Measurements from ENCODE around the gene NRCAM.

Gene NRCAM

DNA sequence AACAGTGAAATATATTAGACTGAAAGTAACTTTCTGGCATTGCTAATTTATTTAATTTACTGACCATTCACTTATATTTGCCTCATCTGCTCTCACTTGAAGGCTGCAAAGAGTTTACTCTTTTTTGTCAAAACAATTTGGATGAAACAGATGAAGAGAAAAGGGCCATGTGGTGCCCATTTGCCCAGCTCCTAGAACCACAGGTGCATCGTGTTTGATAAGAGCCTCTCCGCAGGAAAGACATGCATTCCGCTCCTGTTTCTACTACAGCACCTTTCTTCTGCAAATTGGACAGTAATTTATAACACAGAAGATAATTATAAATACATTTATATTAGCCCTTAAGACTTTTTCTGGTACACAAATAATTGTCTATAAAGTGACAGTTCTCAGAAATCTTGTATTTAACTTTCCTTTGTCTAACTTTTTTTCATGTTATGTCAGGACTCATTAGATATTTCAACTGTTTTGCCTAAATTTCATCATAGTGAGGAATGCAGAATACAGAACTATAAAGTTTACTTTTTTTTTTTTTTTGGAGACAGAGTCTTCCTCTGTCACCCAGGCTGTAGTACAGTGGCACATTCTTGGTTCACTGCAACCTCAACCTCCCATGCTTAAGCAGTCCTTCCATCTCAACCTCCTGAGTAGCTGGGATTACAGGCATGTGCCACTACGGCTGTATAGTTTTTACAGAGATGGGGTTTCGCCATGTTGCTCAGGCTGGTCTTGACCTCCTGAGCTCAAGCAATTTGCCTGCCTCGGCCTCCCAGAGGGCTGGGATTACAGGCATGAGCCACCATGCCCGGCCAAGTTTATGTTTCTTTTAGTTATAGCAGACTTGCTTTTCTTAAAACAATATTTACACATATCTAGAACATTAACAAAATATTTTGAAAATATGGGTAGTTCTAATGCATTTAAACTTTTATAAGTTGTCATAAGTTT lies 326.9 kb downstream of the NRCAM start:
- Histone ChIP-seq H3K36me3 (ENCODE audit: control insufficient read depth, insufficient read depth, low read length) (no peaks in the 10 kb centered on the region), H3K4me1 (ENCODE audit: control insufficient read depth, insufficient read depth, low read length, poor library complexity, severe bottlenecking) (peaks cover 7% of the 10 kb centered on the region), H3K9me3 (ENCODE audit: control insufficient read depth, low read length) (no peaks in the 10 kb centered on the region), H3K4me3 (ENCODE audit: extremely low read depth, insufficient read depth, low read length, poor library complexity, severe bottlenecking) (no peak overlapping the region), H3K27ac (ENCODE audit: low read depth, low read length, severe bottlenecking) (no peak overlapping the region)
- 76 to 88% methylated on average over 2 to 3 of the region's 7 CpGs for WGBS, 2 experiments (ENCODE audit: insufficient coverage in 2 of 2)

DNA sequence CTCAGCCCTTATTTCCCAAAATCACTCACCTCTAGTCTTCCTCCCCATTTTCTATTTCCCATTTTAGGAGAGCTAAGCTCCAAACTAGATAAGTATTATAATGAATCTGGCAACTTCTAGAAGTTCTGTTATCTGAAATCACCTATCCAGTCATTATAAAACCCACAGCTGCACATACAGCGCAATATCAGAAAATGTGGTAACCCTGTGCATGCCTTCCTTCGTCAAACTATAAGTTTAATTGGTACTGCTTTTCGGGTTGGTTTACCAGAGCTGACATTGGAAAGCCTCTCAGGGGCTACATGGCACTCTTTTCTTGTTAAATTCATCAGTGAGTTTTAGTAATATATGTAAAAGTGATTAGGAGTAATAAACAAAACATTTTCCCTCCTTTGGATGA lies 327.7 kb downstream of the NRCAM start:
- H3K27ac ChIP-seq (ENCODE audit: low read depth, low read length, severe bottlenecking), result no peak overlapping the region
- H3K4me1 ChIP-seq (ENCODE audit: control insufficient read depth, insufficient read depth, low read length, poor library complexity, severe bottlenecking), result peaks cover 7% of the 10 kb centered on the region
- 83 to 95% methylated on average over 3 of the region's 3 CpGs for WGBS, 2 experiments (ENCODE audit: insufficient coverage in 2 of 2)
- H3K36me3 ChIP-seq (ENCODE audit: control insufficient read depth, insufficient read depth, low read length), result no peaks in the 10 kb centered on the region
- no peaks in the 10 kb centered on the region for H3K9me3 ChIP-seq (ENCODE audit: control insufficient read depth, low read length)
- no peak overlapping the region for H3K4me3 ChIP-seq (ENCODE audit: extremely low read depth, insufficient read depth, low read length, poor library complexity, severe bottlenecking)

DNA sequence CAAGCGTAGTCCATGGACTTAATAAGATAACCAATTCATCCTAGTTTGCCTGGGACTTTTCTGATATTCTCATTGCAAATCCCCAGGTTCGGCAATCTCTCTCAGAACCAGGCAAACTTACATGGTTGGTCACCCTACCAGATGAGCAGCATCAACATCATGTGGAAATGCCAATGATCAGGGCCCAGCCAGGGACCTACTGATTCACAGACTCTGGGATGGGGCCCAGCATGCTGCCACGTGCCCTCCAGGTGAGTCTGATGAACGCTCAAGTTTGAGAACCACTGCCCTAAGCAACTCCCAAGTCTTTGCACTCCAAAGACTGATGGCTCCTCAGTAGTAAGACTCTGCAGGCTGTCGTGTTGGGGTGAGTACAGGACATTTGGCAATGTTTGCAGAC lies 328.8 kb downstream of the NRCAM start:
- no peaks in the 10 kb centered on the region for H3K9me3 ChIP-seq (ENCODE audit: control insufficient read depth, low read length)

DNA sequence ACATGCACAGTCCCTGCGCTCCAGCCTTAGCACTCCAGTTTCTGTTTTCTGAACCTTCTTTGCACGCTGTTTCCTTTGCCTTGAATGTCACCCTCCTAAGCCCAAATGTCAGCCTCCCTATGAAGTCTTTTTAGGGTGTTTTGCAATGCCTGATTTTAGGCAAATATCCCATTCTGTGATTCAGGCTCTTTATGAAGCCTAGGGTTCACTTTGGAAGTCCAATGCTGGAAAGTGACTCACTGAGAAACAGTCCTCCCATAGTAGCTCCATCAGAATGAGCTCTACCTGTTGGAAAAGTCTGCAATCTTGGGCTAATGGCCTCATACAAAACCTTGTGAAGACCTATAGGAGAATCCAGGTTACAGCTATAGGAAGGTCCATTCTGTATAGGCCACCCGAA lies 331.4 kb downstream of the NRCAM start:
- no peaks in the 10 kb centered on the region for H3K36me3 ChIP-seq (ENCODE audit: control insufficient read depth, insufficient read depth, low read length)
- no peak overlapping the region for H3K27ac ChIP-seq (ENCODE audit: low read depth, low read length, severe bottlenecking)
- no peaks in the 10 kb centered on the region for H3K4me1 ChIP-seq (ENCODE audit: control insufficient read depth, insufficient read depth, low read length, poor library complexity, severe bottlenecking)
- no peaks in the 10 kb centered on the region for H3K9me3 ChIP-seq (ENCODE audit: control insufficient read depth, low read length)
- H3K4me3 ChIP-seq (ENCODE audit: extremely low read depth, insufficient read depth, low read length, poor library complexity, severe bottlenecking), result no peak overlapping the region
- WGBS, 2 experiments (ENCODE audit: insufficient coverage in 2 of 2), result 94 to 100% methylated on average over 2 to 3 of the region's 3 CpGs

More for the DNA sequence above, 328.8 kb downstream of the NRCAM start:
- Histone ChIP-seq H3K36me3 (ENCODE audit: control insufficient read depth, insufficient read depth, low read length) (no peaks in the 10 kb centered on the region), H3K4me3 (ENCODE audit: extremely low read depth, insufficient read depth, low read length, poor library complexity, severe bottlenecking) (no peak overlapping the region), H3K27ac (ENCODE audit: low read depth, low read length, severe bottlenecking) (no peak overlapping the region), H3K4me1 (ENCODE audit: control insufficient read depth, insufficient read depth, low read length, poor library complexity, severe bottlenecking) (peaks cover 2% of the 10 kb centered on the region)
- WGBS, 2 experiments (ENCODE audit: insufficient coverage in 2 of 2), result 89 to 96% methylated on average over 4 to 5 of the region's 5 CpGs

DNA sequence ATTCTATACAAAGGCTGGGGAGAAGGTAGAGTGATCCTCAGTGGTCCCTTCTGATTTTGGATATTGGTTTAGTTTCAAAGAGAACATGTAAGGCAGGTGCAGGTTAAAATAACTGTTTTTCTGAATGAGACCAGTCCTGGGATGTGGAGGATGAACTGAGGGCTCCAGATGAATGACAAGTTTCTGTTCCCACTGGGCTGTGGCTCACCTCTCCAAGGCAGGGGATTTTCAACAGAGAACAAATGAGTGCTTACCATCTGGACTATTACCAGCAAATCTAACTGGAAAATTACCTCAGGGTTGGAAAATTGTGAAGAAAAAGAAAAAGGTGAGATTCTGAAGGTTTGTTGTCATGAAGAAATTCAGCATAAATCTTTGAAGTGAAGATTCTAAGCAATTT lies 334.1 kb downstream of the NRCAM start:
- no peaks in the 10 kb centered on the region for H3K4me1 ChIP-seq (ENCODE audit: control insufficient read depth, insufficient read depth, low read length, poor library complexity, severe bottlenecking)
- no peak overlapping the region for H3K4me3 ChIP-seq (ENCODE audit: extremely low read depth, insufficient read depth, low read length, poor library complexity, severe bottlenecking)
- no peak overlapping the region for H3K27ac ChIP-seq (ENCODE audit: low read depth, low read length, severe bottlenecking)
- H3K36me3 ChIP-seq (ENCODE audit: control insufficient read depth, insufficient read depth, low read length), result no peaks in the 10 kb centered on the region
- no peaks in the 10 kb centered on the region for H3K9me3 ChIP-seq (ENCODE audit: control insufficient read depth, low read length)

DNA sequence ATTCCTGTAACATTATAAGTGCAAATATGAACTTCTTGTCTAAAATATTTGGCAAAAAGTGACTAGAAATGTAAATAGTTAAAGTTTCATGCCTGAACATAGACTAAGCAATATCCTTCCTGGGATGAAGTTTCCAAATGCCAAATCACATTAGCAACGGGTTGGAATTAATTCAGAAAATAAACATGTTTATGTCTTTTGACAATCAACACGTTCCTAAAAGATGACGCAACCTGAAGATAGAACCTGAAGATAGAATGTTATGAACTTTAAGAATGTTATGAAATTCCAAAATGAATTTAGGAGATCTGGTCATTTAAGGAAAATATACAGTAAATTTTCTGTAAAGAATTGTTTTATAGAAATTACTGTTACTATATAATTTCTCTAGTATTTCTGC lies 335.3 kb downstream of the NRCAM start:
- H3K4me3 ChIP-seq (ENCODE audit: extremely low read depth, insufficient read depth, low read length, poor library complexity, severe bottlenecking), result no peak overlapping the region
- H3K27ac ChIP-seq (ENCODE audit: low read depth, low read length, severe bottlenecking), result no peak overlapping the region
- H3K9me3 ChIP-seq (ENCODE audit: control insufficient read depth, low read length), result no peaks in the 10 kb centered on the region
- H3K36me3 ChIP-seq (ENCODE audit: control insufficient read depth, insufficient read depth, low read length), result no peaks in the 10 kb centered on the region
- H3K4me1 ChIP-seq (ENCODE audit: control insufficient read depth, insufficient read depth, low read length, poor library complexity, severe bottlenecking), result no peaks in the 10 kb centered on the region
- WGBS, 2 experiments (ENCODE audit: insufficient coverage in 2 of 2), result 100% methylated on average over 1 of the region's 3 CpGs; no CpG with 5 or more reads in 1 of the 2 experiments

DNA sequence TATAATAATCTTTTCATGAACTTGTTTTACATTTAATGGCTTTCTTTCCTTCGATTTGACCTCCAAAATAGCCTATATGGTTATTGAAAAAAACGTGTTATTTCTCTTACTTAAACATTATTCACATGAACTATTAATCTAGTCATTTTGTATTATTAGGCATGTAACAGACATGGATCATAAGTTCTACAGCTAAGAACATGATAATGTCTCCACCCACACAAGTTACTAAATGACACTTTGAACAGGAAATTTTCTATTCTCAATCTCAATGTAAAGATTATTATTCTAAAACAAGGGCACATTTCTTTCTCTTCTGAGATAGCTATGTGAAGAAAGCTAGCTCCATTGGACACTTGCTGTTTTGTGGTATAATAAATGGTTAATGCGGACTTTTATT lies 336.0 kb downstream of the NRCAM start:
- Histone ChIP-seq H3K36me3 (ENCODE audit: control insufficient read depth, insufficient read depth, low read length) (no peaks in the 10 kb centered on the region), H3K27ac (ENCODE audit: low read depth, low read length, severe bottlenecking) (no peak overlapping the region), H3K4me1 (ENCODE audit: control insufficient read depth, insufficient read depth, low read length, poor library complexity, severe bottlenecking) (no peaks in the 10 kb centered on the region), H3K9me3 (ENCODE audit: control insufficient read depth, low read length) (no peaks in the 10 kb centered on the region), H3K4me3 (ENCODE audit: extremely low read depth, insufficient read depth, low read length, poor library complexity, severe bottlenecking) (no peak overlapping the region)
- no CpG with 5 or more reads among the region's 3 CpGs for WGBS, 2 experiments (ENCODE audit: insufficient coverage in 2 of 2)

DNA sequence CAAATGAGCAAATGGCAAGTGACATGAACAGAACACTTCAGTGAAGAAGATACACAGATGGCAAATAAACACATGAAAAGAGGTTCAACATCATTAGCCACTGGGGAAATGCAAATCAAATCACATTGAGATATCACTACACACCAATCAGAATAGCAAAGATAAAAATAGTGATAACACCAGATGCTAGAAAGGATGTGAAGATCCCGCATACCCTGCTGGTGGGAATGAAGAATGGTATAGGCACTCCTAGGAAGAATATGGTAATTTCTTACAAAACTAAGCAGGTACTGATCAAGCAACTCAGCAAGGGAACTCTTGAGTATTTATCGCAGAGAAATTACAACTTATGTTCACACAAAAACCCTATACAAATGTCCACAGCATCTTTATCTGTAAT lies 337.3 kb downstream of the NRCAM start:
- no peaks in the 10 kb centered on the region for H3K9me3 ChIP-seq (ENCODE audit: control insufficient read depth, low read length)
- no peak overlapping the region for H3K27ac ChIP-seq (ENCODE audit: low read depth, low read length, severe bottlenecking)
- no peaks in the 10 kb centered on the region for H3K4me1 ChIP-seq (ENCODE audit: control insufficient read depth, insufficient read depth, low read length, poor library complexity, severe bottlenecking)
- no CpG with 5 or more reads among the region's 2 CpGs for WGBS, 2 experiments (ENCODE audit: insufficient coverage in 2 of 2)
- no peaks in the 10 kb centered on the region for H3K36me3 ChIP-seq (ENCODE audit: control insufficient read depth, insufficient read depth, low read length)
- H3K4me3 ChIP-seq (ENCODE audit: extremely low read depth, insufficient read depth, low read length, poor library complexity, severe bottlenecking), result no peak overlapping the region

DNA sequence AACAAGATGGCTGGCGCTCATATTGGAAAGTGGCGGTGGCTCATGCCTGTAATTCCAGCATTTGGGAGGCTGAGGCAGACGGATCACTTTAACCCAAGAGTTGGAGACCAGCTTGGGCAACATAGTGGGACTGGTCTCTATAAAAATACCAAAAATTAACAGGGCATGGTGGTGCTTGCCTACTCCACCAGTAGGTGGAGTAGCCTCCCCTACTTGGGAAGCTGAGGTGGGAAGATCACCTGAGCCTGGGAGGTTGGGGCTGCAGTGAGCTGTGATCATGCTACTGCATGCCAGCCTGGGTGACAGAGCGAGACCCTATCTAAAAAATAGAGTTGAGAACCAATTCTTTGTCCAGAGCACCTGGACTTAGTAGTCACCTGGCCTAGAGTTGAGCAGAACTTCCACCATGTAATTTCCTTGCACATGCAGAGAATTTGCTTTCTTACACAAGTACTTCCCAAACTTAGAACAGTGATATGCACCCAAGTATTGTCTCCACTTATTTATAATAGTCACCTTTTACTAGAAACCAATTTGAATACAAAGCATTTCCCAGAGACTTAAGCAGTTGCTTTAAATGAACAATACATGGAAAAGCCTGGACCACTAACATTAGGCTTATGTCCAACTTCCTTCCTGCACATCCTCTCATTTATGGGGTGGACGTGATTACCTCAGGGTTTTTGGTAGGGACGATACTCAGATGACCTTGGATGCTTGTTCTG lies 342.0 kb downstream of the NRCAM start:
- no peaks in the 10 kb centered on the region for H3K9me3 ChIP-seq (ENCODE audit: control insufficient read depth, low read length)
- whole genome bisulfite sequencing, 2 experiments (ENCODE audit: insufficient coverage in 2 of 2), result 58 to 68% methylated on average over 4 of the region's 6 CpGs
- H3K4me3 ChIP-seq (ENCODE audit: extremely low read depth, insufficient read depth, low read length, poor library complexity, severe bottlenecking), result no peak overlapping the region

DNA sequence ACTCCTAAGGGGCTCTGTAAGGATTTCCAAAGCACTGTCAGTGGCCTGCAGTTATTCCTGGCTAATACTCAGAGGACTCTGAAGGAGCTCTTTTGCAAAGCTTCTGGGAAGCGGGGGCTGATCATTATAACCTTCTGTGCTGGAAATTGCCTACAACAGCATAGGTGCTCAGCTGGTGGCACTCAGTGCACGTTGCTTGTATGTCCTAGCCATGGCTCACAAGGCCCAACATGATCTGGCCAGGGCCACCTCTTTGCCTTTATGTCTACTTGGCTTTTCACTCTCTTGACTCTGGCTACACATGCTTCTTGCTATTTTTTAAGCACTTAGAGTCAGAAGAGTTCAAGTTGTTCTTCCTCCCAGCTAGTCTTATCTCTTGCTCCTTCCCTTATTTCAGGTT lies 343.6 kb downstream of the NRCAM start:
- Histone ChIP-seq H3K4me3 (ENCODE audit: extremely low read depth, insufficient read depth, low read length, poor library complexity, severe bottlenecking) (no peak overlapping the region), H3K27ac (ENCODE audit: low read depth, low read length, severe bottlenecking) (no peak overlapping the region), H3K9me3 (ENCODE audit: control insufficient read depth, low read length) (no peaks in the 10 kb centered on the region), H3K36me3 (ENCODE audit: control insufficient read depth, insufficient read depth, low read length) (no peaks in the 10 kb centered on the region), H3K4me1 (ENCODE audit: control insufficient read depth, insufficient read depth, low read length, poor library complexity, severe bottlenecking) (no peaks in the 10 kb centered on the region)
- 84 to 93% methylated on average over 2 of the region's 2 CpGs for WGBS, 2 experiments (ENCODE audit: insufficient coverage in 2 of 2)

More for the DNA sequence above, 342.0 kb downstream of the NRCAM start:
- Histone ChIP-seq H3K36me3 (ENCODE audit: control insufficient read depth, insufficient read depth, low read length) (no peaks in the 10 kb centered on the region), H3K4me1 (ENCODE audit: control insufficient read depth, insufficient read depth, low read length, poor library complexity, severe bottlenecking) (no peaks in the 10 kb centered on the region), H3K27ac (ENCODE audit: low read depth, low read length, severe bottlenecking) (no peak overlapping the region)
